Omental fat pad (tissue), 4 donors: ENCODE measurements around the gene PRR29. TPM values are rescaled to one million over a fixed set of nuclear protein-coding genes. Genes with fewer than 3 reads are reported as not detected.

Experiments
- ATAC-seq: fragments of 150-250 bp; one replicate; pipeline ENCODE4 v1.9.1; 2016; ENCODE audit warnings: mild to moderate bottlenecking, moderate library complexity; ENCODE audit not compliant: low FRiP score
- DNase-seq: peaks from one replicate; pipeline ENCODE4 v3.0.0-alpha.2; 2019; ENCODE audit warnings: low spot score
- total RNA-seq, 4 donors: library from RNA; depleted of rRNA; stranded (reverse); fragments of >200 nt; gene quantifications; one replicate each; pipeline ENCODE4 v1.1.0, GENCODE V29; 2016
- TF ChIP-seq, protein P1 (sequence below), 3 donors: fragments of 450-650 bp; IDR thresholded peaks; one replicate each; pipeline ENCODE4 v1.5.1; 2016 to 2017; ENCODE audit warnings: antibody characterized with exemption in 3 of 3, mild to moderate bottlenecking in 3 of 3, moderate library complexity in 2 of 3

PRR29 gene
- total RNA-seq, 4 donors from 2014 or later: 0.19 to 1.1 (median 0.55) TPM

DNA sequence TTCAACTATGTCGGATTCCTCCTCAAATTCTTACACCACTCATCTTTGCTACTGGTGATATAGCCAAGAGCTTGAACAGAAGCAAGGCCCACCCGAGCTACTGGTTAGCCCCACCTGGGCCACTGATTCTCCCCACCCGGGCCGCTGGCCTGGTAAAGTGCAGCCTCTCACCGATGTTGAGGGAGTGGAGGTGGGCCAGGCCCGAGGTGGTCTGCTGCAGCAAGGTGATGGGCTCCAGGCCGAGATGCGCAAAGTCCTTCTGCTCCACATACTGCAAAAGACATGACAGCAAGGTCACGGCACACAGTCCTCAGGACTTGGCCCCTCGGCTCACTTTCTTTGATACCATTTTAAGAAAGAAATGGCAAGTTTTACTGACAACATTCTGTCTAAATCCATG lies 55.0 kb downstream of the PRR29 start:
- DNase-seq (no peak), ATAC-seq (no peak)
- TF ChIP-seq, protein P1, sequence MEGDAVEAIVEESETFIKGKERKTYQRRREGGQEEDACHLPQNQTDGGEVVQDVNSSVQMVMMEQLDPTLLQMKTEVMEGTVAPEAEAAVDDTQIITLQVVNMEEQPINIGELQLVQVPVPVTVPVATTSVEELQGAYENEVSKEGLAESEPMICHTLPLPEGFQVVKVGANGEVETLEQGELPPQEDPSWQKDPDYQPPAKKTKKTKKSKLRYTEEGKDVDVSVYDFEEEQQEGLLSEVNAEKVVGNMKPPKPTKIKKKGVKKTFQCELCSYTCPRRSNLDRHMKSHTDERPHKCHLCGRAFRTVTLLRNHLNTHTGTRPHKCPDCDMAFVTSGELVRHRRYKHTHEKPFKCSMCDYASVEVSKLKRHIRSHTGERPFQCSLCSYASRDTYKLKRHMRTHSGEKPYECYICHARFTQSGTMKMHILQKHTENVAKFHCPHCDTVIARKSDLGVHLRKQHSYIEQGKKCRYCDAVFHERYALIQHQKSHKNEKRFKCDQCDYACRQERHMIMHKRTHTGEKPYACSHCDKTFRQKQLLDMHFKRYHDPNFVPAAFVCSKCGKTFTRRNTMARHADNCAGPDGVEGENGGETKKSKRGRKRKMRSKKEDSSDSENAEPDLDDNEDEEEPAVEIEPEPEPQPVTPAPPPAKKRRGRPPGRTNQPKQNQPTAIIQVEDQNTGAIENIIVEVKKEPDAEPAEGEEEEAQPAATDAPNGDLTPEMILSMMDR (IDR thresholded peaks at IDR 0.05): no peak

Other genes with a start within 250 kb of the PRR29 start
- gene CCDC47, start 224.8 kb upstream of the PRR29 start, total RNA-seq: 100 to 1,000 TPM in 1 of 4 donors, 10 to 100 TPM in 3; 59.2 to 103 (median 62.0) TPM
- gene DDX42, start 224.2 kb upstream of the PRR29 start, total RNA-seq: 100 to 1,000 TPM in 2 of 4 donors, 10 to 100 TPM in 2; 87.2 to 150 (median 112) TPM
- 100 to 1,000 TPM in 3 of 4 donors, 10 to 100 TPM in 1; 91.0 to 119 (median 103) TPM for gene PSMC5, start 170.9 kb upstream of the PRR29 start, total RNA-seq
- gene FTSJ3, start 170.7 kb upstream of the PRR29 start, total RNA-seq: 10 to 100 TPM; 39.1 to 46.4 (median 40.4) TPM
- gene SMARCD2, start 155.7 kb upstream of the PRR29 start, total RNA-seq: 100 to 1,000 TPM in 3 of 4 donors, 10 to 100 TPM in 1; 77.5 to 246 (median 109) TPM
- not detected for gene CSH2, start 124.7 kb upstream of the PRR29 start, total RNA-seq
- not detected for gene GH2, start 116.4 kb upstream of the PRR29 start, total RNA-seq
- gene CSH1, start 101.8 kb upstream of the PRR29 start, total RNA-seq: not detected
- gene CSHL1, start 87.1 kb upstream of the PRR29 start, total RNA-seq: not detected
- not detected for gene GH1, start 79.5 kb upstream of the PRR29 start, total RNA-seq
- 10 to 100 TPM in 1 of 4 donors, 1 to 10 TPM in 3; 4.0 to 15.8 (median 6.0) TPM for gene CD79B, start 66.0 kb upstream of the PRR29 start, total RNA-seq
- gene SCN4A, start 25.4 kb upstream of the PRR29 start, total RNA-seq: 10 to 100 TPM in 3 of 4 donors, 1 to 10 TPM in 1; 7.0 to 43.3 (median 15.1) TPM
- 100 to 1,000 TPM in 3 of 4 donors, 10 to 100 TPM in 1; 57.7 to 252 (median 137) TPM for gene ICAM2, start 22.3 kb downstream of the PRR29 start, total RNA-seq
- 10 to 100 TPM; 14.6 to 54.4 (median 30.4) TPM for gene ERN1, start 131.8 kb downstream of the PRR29 start, total RNA-seq